ENCODE measurements around the gene SIX5. TPM values are rescaled to one million over a fixed set of nuclear protein-coding genes. Genes with fewer than 3 reads are reported as not detected.

Gene SIX5
- under 1 TPM; 0.42 to 0.44 TPM for total RNA-seq
- 0.60 to 0.93 reads per million in 2 donors for total RNA-seq

DNA sequence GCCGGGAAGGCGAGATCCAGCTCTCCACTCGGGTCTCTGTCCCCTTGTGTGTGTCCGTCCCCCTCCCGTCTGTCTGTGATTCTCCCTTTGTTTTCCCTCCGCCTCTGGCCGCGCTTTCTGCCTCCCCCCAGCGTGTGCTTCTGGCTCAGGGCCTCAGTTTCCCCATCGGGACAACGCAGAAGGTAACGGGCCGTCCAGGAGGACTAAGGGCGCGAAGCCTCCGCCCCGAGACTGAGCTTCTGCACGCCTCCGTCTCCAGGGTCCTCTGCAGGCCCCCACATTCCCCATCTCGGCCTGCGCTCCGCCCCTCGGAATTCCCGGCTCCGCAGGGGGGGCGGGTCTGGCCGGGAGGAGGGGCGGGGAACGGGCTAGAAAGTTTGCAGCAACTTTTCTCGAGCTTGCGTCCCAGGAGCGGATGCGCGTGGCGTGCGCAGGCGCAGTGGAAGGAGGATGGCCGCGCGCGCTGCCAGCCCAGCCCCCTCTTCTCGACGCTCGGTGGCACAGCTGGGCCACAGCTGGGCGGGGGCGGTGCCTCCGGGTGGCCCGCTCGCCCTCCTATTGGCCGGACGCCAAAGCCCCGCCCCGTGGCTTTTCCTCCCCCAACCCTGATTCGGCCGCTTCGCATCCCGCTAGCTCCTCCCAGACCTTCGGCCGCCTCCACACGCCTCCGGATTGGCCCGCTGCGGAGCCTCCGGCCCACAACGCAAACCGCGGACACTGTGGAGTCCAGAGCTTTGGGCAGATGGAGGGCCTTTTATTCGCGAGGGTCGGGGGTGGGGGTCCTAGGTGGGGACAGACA is at the start of gene SIX5:
SIX5 (minus strand) TSS at position 269 of the 799 bp plus-strand sequence. CDS start 408 bp downstream, outside the sequence.
- H3K9me3 ChIP-seq (ENCODE audit: control insufficient read depth, low read length, poor library complexity, severe bottlenecking), result no peaks in the 10 kb centered on the region
- ATAC-seq, result peak; percentile 74
- Mint-ChIP-seq H3K4me1 (peaks cover 20% of the 10 kb centered on the region), H3K27ac (peak within 1 kb of the TSS; percentile 82), H3K4me3 (peak within 1 kb of the TSS; percentile 90), H3K36me3 (ENCODE audit: low read depth) (no peaks in the 10 kb centered on the region), H3K27me3 (peaks cover 6% of the 10 kb centered on the region)
- DNase-seq, result peak; percentile 90 to 94 (median 92)

DNA sequence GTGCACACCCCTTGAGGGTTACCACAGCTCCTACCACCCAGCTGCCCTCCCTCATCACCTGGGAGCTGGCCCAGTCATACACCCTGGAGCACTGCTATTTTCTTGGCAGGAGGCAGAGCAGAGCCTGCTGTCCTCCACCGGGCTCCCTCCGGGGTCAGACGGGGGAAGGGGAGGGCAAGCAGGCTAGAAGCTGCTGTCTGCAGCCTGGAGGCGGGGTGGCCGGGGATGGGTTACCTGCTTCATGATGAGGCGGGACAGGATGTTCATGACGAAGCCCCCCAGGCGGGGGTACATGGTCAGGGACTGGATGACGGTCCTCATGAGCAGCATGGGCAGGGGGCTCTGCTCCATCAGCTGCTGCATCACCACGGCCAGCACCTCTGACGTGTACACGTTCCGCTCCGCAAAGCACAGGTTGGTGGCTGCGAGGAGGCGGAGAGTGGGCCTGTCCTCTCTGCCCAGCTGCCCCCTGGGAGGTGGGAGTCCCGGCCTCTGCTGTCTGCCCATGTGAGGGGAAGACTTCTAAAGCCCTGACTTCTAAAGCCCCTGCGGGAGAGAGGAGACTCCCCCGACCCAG is 48.8 kb upstream of the SIX5 start:
- Mint-ChIP-seq H3K27ac (peak overlapping the region; percentile 53), H3K4me1 (no peaks in the 10 kb centered on the region), H3K4me3 (no peak overlapping the region), H3K36me3 (ENCODE audit: low read depth) (no peaks in the 10 kb centered on the region), H3K27me3 (no peaks in the 10 kb centered on the region)
- H3K9me3 ChIP-seq (ENCODE audit: control insufficient read depth, low read length, poor library complexity, severe bottlenecking), result no peaks in the 10 kb centered on the region
- DNase-seq, result no peak
- ATAC-seq, result peak; percentile 4

DNA sequence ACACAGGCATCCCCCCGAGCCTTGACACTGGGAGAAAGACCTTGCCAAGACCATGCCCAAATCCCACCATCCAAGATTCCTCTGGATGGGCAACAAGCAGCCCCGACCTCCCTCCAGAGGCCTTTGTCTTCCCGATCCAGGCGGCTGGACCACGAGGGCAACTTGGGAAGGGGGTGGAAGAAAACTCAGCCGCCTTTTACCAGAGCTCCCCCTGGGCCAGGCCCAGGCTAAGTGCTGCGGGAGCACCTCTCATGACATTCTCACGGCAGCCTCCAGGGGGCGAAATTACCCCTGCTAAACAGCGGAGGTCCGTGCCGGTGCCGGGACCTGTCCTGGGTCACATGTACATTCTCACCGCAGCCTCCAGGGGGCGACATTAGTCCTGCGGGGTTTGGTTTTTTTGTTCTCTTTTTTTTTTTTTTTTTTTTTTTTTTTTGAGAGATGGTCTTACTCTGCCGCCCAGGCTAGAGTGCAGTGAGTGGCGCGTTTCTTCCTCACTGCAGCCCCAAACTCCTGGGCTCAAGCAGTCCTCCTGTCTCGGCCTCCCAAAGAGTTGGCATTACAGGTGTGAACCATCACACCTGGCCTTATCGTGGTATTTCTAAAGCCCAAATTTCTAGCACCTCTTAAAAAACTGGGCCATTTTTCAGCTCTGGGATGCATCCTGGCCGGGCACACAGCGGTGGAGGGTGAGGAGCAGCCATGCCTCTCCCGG is 48.1 kb upstream of the SIX5 start:
- Mint-ChIP-seq H3K4me1 (no peaks in the 10 kb centered on the region), H3K27me3 (peaks cover 2% of the 10 kb centered on the region), H3K27ac (peak overlapping the region; percentile 53), H3K36me3 (ENCODE audit: low read depth) (no peaks in the 10 kb centered on the region), H3K4me3 (peak overlapping the region; percentile 36)
- ATAC-seq (peak; percentile 100), DNase-seq (peak; percentile 89 to 98 (median 93))
- H3K9me3 ChIP-seq (ENCODE audit: control insufficient read depth, low read length, poor library complexity, severe bottlenecking), result no peaks in the 10 kb centered on the region

DNA sequence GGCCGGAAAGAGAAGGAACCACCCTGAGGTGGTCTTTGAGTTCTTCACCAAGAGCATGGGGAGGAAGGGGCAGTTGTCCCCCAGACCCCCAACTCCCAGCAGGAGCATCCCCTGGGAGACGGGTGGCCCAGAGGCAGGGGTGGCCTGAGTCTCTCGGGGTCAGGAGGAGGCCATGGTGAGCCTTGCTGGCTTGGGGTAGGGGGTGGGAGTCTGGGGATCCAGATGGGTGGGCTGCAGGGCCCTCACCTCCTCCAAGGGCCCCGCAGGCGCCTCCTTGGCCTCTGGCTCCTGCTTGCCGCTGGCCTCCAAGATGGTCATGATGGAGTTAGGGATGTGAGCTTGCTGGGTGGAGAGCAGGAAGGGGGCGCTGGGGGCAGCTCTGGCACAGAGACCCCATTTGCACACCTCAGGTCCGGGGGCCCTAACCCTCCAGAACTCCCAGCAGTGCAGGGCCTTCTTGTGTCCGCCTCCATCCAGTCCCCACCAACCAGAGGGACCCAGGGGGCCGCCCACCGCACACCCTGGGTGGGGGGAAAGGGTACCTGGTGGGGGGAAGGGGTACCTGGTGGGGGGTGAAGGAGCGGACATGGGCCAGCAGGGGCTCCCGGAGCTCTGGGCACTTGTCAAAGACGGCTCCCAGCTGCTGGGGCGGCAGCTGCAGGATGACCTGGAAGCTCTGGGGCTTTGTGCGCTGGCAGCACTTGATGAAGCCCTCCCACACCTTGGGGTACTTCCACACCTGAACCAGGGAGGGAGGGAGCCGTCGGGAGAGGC is 47.4 kb upstream of the SIX5 start:
- Mint-ChIP-seq H3K27me3 (peaks cover 4% of the 10 kb centered on the region), H3K4me3 (peak overlapping the region; percentile 19), H3K27ac (no peak overlapping the region), H3K4me1 (no peaks in the 10 kb centered on the region), H3K36me3 (ENCODE audit: low read depth) (no peaks in the 10 kb centered on the region)
- ATAC-seq, result no peak
- no peaks in the 10 kb centered on the region for H3K9me3 ChIP-seq (ENCODE audit: control insufficient read depth, low read length, poor library complexity, severe bottlenecking)
- no peak for DNase-seq

GRCh38 chr19:45815481-45816216 is 46.6 kb upstream of the SIX5 start:
- H3K27ac Mint-ChIP-seq, result no peak overlapping the region
- H3K36me3 Mint-ChIP-seq (ENCODE audit: low read depth), result no peaks in the 10 kb centered on the region
- H3K27me3 Mint-ChIP-seq, result peaks cover 4% of the 10 kb centered on the region
- no peak for ATAC-seq
- no peaks in the 10 kb centered on the region for H3K4me1 Mint-ChIP-seq
- no peaks in the 10 kb centered on the region for H3K9me3 ChIP-seq (ENCODE audit: control insufficient read depth, low read length, poor library complexity, severe bottlenecking)
- H3K4me3 Mint-ChIP-seq, result peak overlapping the region; percentile 19
- DNase-seq, result no peak

DNA sequence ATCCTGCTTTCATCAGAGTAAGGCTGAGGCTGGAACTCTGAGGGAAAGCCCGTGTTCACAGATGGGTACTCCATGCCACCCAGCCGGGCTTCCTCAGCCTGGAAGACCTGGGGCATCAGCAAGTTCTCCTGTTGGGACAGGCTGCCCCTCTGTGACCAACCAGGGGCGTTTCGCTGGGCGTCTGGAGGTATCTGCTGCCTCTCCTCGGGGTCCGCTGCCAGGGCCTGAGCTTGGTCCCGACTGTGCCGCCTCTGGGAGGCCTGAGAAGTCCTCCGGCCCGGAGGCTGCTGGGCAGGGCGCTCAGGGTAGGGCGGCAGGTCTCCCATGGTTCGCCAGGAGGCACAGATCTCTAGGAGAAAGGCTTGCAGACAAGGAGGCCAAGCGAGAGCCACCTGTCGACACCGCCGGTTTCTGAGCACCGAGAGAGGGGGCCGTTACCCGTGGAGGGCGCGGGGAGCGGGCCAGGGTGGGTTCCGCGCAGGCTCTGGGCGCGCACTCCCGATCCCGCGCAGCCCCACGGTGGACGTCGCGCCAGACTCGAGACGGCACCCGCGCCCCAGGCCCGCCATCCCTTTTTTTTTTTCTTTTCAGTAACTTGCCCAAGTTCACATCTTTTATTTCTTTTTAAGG is 45.9 kb upstream of the SIX5 start, which contains the start of gene RSPH6A:
RSPH6A (minus strand) TSS at position 458 of the 630 bp plus-strand sequence; CDS start at position 326, 132 bp downstream.
- no peak for DNase-seq
- Mint-ChIP-seq H3K4me3 (peak within 1 kb of the TSS; percentile 19), H3K4me1 (no peaks in the 10 kb centered on the region), H3K36me3 (ENCODE audit: low read depth) (no peaks in the 10 kb centered on the region), H3K27ac (no peak within 1 kb of the TSS), H3K27me3 (peaks cover 4% of the 10 kb centered on the region)
- ATAC-seq, result no peak
- H3K9me3 ChIP-seq (ENCODE audit: control insufficient read depth, low read length, poor library complexity, severe bottlenecking), result no peaks in the 10 kb centered on the region

GRCh38 chr19:45814166-45814780 is 45.2 kb upstream of the SIX5 start:
- H3K9me3 ChIP-seq (ENCODE audit: control insufficient read depth, low read length, poor library complexity, severe bottlenecking), result no peaks in the 10 kb centered on the region
- DNase-seq (no peak), ATAC-seq (no peak)
- peaks cover 3% of the 10 kb centered on the region for H3K4me1 Mint-ChIP-seq
- no peaks in the 10 kb centered on the region for H3K36me3 Mint-ChIP-seq (ENCODE audit: low read depth)
- H3K27me3 Mint-ChIP-seq, result peaks cover 4% of the 10 kb centered on the region
- H3K4me3 Mint-ChIP-seq, result no peak overlapping the region
- H3K27ac Mint-ChIP-seq, result no peak overlapping the region

GRCh38 chr19:45812297-45812696 is 43.2 kb upstream of the SIX5 start:
- no peak for DNase-seq
- no peak overlapping the region for H3K27ac Mint-ChIP-seq
- H3K4me3 Mint-ChIP-seq, result no peak overlapping the region
- no peaks in the 10 kb centered on the region for H3K36me3 Mint-ChIP-seq (ENCODE audit: low read depth)
- H3K9me3 ChIP-seq (ENCODE audit: control insufficient read depth, low read length, poor library complexity, severe bottlenecking), result no peaks in the 10 kb centered on the region
- peaks cover 4% of the 10 kb centered on the region for H3K27me3 Mint-ChIP-seq
- H3K4me1 Mint-ChIP-seq, result peaks cover 3% of the 10 kb centered on the region
- no peak for ATAC-seq

GRCh38 chr19:45809643-45810159 is 40.6 kb upstream of the SIX5 start:
- ATAC-seq, result no peak
- no peak overlapping the region for H3K4me3 Mint-ChIP-seq
- H3K27me3 Mint-ChIP-seq, result peaks cover 4% of the 10 kb centered on the region
- no peak for DNase-seq
- H3K9me3 ChIP-seq (ENCODE audit: control insufficient read depth, low read length, poor library complexity, severe bottlenecking), result no peaks in the 10 kb centered on the region
- H3K4me1 Mint-ChIP-seq, result peaks cover 5% of the 10 kb centered on the region
- no peaks in the 10 kb centered on the region for H3K36me3 Mint-ChIP-seq (ENCODE audit: low read depth)
- peak overlapping the region; percentile 34 for H3K27ac Mint-ChIP-seq

DNA sequence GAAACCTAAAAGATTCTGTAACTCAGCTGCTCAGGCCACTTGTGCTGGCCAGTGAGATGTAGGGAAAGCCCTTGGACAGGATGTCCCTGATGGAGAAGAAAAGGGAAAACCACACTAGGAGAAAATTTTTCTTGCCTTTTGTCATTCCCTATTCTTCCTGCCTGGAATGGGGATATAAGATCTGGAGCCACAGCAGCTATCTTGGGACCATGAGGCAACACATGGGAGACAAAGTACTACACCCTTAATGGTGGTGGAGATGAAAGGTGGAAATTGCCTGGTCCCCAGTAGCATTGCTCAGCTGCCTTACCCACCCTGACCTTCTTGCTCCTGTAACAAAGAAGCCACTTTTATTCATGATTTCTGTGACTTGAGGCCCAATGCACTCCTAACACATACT is 36.7 kb upstream of the SIX5 start:
- no peaks in the 10 kb centered on the region for H3K9me3 ChIP-seq (ENCODE audit: control insufficient read depth, low read length, poor library complexity, severe bottlenecking)
- no peak overlapping the region for H3K4me3 Mint-ChIP-seq
- H3K36me3 Mint-ChIP-seq (ENCODE audit: low read depth), result no peaks in the 10 kb centered on the region
- H3K27me3 Mint-ChIP-seq, result peaks cover 15% of the 10 kb centered on the region
- DNase-seq, result no peak
- no peak for ATAC-seq
- H3K4me1 Mint-ChIP-seq, result peaks cover 5% of the 10 kb centered on the region
- H3K27ac Mint-ChIP-seq, result no peak overlapping the region

- H3K27me3 Mint-ChIP-seq, result peaks cover 16% of the 10 kb centered on the region
- H3K27ac Mint-ChIP-seq, result no peak overlapping the region
- peaks cover 5% of the 10 kb centered on the region for H3K4me1 Mint-ChIP-seq
- no peaks in the 10 kb centered on the region for H3K36me3 Mint-ChIP-seq (ENCODE audit: low read depth)
- DNase-seq (no peak), ATAC-seq (no peak)
- no peaks in the 10 kb centered on the region for H3K9me3 ChIP-seq (ENCODE audit: control insufficient read depth, low read length, poor library complexity, severe bottlenecking)
- H3K4me3 Mint-ChIP-seq, result peak overlapping the region; percentile 19
Observed at GRCh38 chr19:45804959-45805230, 35.8 kb upstream of the SIX5 start.

All from T-helper 17 cell (primary cell).